Vagina (tissue), 2 donors: ENCODE results near the gene NOS3. TPM values are rescaled to one million over a fixed set of nuclear protein-coding genes. Genes with fewer than 3 reads are reported as not detected.

ENCODE experiments used
- DNase-seq, 2 donors: peaks; one replicate each; pipeline ENCODE4 v3.0.0-alpha.2; 2017; ENCODE audit errors: extremely low spot score in 2 of 2
- H3K27ac ChIP-seq: fragments of 200-600 bp; sonication (generic); one replicate; pipeline ENCODE4 v1.5.1; 2019
- H3K27me3 ChIP-seq: fragments of 200-600 bp; sonication (generic); one replicate; pipeline ENCODE4 v1.5.1; 2019
- H3K36me3 ChIP-seq, 2 donors: fragments of 200-600 bp; sonication (generic); one replicate each; pipeline ENCODE4 v1.5.1; 2017 to 2019
- H3K4me1 ChIP-seq: fragments of 200-600 bp; sonication (generic); one replicate; pipeline ENCODE4 v1.5.1; 2019
- H3K4me3 ChIP-seq, 2 donors: fragments of 200-600 bp; sonication (generic); 1 replicate in 1 of 2; 2 replicates in 1 of 2; pipeline ENCODE4 v1.5.1; 2016 to 2019
- H3K9me3 ChIP-seq: fragments of 200-600 bp; sonication (generic); one replicate; pipeline ENCODE4 v1.5.1; 2019
- POLR2A ChIP-seq, 2 donors: fragments of 450-650 bp; IDR thresholded peaks; one replicate each; pipeline ENCODE4 v1.6.1; 2017; ENCODE audit warnings: antibody characterized with exemption in 2 of 2, mild to moderate bottlenecking in 2 of 2, moderate library complexity in 2 of 2
- POLR2AphosphoS5 ChIP-seq, 2 donors: sonication (generic); formaldehyde crosslinking; IDR thresholded peaks; one replicate each; pipeline ENCODE4 v1.9.0; 2017; ENCODE audit warnings: antibody characterized with exemption in 2 of 2, mild to moderate bottlenecking in 2 of 2, low read depth in 1 of 2; ENCODE audit not compliant: insufficient read depth in 1 of 2
- intact Hi-C: fragments of 100-400 bp; cut with DNase I; formaldehyde crosslinking; loops from one replicate; pipeline ENCODE4 v1.15.1; 2023
- total RNA-seq: library from RNA; depleted of rRNA; stranded (reverse); fragments of >200 nt; gene quantifications from one replicate; pipeline ENCODE4 v1.2.3, GENCODE V29; 2016
- TF ChIP-seq, protein P1 (sequence below), 3 experiments: fragments of 450-650 bp in 2 of 3; fragments of 200-600 bp in 1 of 3; sonication (generic) in 1 of 3; IDR thresholded peaks; one replicate each; pipeline ENCODE4 v1.5.1; 2017 to 2019; ENCODE audit warnings: antibody characterized with exemption in 3 of 3, mild to moderate bottlenecking in 2 of 3, moderate library complexity in 2 of 3

NOS3 gene
- total RNA-seq, 1 donor from 2014 or later, result 22.8 TPM

DNA sequence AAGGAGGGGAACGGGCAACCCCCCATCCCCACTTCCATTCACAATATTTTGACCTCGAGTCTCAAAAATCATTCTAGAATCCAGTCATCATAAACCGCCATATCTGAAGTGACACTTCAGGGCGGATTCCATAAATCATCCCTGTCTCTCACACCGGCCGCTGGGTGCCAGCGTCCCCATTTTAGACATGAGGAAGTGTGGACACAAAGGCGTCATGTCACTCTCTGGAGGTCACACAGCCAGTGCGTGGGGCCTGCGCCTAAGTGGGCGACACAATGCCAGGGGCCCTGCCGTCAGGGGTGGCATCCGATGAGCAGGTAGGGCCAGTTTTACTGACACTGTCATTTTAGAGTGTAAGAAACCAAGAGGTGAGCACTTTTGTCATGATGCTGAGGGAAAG lies 32.2 kb upstream of the NOS3 start:
- intact Hi-C loops, result no loop called here
- Histone ChIP-seq H3K9me3 (no peaks in the 10 kb centered on the region), H3K27me3 (no peaks in the 10 kb centered on the region), H3K4me1 (peaks cover 10% of the 10 kb centered on the region), H3K36me3 (no peaks in the 10 kb centered on the region), H3K27ac (no peak overlapping the region), H3K4me3 (no peak overlapping the region)
- DNase-seq, result no peak
- TF ChIP-seq, protein P1, sequence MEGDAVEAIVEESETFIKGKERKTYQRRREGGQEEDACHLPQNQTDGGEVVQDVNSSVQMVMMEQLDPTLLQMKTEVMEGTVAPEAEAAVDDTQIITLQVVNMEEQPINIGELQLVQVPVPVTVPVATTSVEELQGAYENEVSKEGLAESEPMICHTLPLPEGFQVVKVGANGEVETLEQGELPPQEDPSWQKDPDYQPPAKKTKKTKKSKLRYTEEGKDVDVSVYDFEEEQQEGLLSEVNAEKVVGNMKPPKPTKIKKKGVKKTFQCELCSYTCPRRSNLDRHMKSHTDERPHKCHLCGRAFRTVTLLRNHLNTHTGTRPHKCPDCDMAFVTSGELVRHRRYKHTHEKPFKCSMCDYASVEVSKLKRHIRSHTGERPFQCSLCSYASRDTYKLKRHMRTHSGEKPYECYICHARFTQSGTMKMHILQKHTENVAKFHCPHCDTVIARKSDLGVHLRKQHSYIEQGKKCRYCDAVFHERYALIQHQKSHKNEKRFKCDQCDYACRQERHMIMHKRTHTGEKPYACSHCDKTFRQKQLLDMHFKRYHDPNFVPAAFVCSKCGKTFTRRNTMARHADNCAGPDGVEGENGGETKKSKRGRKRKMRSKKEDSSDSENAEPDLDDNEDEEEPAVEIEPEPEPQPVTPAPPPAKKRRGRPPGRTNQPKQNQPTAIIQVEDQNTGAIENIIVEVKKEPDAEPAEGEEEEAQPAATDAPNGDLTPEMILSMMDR (IDR thresholded peaks at IDR 0.05), result no peak

DNA sequence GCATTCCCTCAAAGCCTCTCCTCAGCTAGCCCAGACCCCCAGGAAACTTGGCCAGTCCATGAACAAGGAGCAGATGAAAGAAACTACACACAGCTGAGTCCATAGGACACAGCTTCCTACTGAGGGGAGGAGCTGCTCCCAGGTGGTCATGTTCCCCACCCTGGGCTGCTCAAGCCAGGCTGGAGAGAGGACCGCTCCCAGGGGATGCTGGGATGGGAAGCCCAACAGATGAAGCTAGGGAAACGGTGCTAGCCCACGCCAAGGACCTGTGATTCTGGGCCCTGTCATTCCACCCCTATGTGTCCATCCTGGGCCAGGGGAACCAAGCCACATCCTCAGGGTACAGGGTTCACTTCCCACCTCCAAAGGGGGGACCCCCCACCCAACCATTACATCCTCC lies 31.7 kb upstream of the NOS3 start:
- DNase-seq, result no peak
- Histone ChIP-seq H3K36me3 (no peaks in the 10 kb centered on the region), H3K9me3 (no peaks in the 10 kb centered on the region), H3K27ac (no peak overlapping the region), H3K4me1 (peaks cover 10% of the 10 kb centered on the region), H3K27me3 (no peaks in the 10 kb centered on the region), H3K4me3 (no peak overlapping the region)
- intact Hi-C loops, result no loop called here
- TF ChIP-seq, protein P1 (IDR thresholded peaks at IDR 0.05), result no peak
- TF ChIP-seq POLR2A (IDR thresholded peaks at IDR 0.05), result no peak
- no peak for TF ChIP-seq POLR2AphosphoS5 (IDR thresholded peaks at IDR 0.05; ENCODE audit: insufficient read depth in 1 of 2, low read depth in 1 of 2)

DNA sequence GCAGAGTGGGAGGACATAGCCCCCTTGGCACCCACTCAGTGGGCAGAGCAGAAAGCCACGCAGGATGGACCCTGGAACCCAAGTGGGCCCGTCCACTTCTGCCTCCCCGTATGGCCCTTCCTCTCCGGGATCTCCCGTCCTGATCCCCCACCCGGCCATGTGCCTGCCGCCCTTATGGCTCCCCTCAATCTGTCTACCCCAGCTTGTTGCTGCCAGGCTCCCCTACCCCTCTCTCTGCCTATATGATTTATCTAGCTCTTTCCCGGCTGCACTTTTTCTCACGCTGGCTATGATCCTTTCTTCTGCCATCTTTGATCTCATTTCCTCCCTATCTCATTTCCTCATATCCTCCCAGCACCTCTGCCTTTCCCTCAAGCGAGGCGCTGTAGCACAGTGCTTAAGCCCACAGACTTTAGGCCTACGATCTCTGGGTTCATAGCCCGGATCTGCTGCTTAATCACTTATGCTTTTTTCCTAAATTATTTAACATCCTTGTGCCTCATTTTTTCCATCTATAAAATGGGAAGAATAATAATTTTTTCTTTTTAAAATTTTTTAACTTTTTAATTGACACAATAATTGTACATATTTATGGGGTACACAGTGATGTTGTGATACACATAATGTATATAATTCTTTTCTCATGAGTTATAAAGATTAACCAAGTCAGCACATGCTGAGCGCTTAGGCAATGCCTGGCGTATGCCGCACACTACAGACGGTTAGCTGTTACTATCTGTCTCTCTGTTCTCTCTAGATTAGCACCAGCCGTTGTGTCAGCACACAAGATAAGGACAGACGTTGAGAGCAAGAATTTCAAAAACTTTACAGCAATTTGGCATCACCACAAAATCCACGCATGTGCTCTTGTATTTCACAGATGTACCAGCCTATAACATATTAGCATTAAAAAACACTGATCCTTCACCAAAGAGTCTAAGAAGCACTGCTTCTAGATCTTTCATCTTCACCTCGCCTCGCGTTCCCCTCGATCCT lies 30.8 kb upstream of the NOS3 start:
- intact Hi-C loops, result no loop called here
- H3K4me3 ChIP-seq, result no peak overlapping the region
- DNase-seq, result no peak
- no peaks in the 10 kb centered on the region for H3K9me3 ChIP-seq
- H3K4me1 ChIP-seq, result peaks cover 10% of the 10 kb centered on the region
- no peak overlapping the region for H3K27ac ChIP-seq
- no peaks in the 10 kb centered on the region for H3K27me3 ChIP-seq
- H3K36me3 ChIP-seq, result no peaks in the 10 kb centered on the region
- TF ChIP-seq, protein P1 (IDR thresholded peaks at IDR 0.05), result no peak
- TF ChIP-seq POLR2A (IDR thresholded peaks at IDR 0.05) (no peak), POLR2AphosphoS5 (IDR thresholded peaks at IDR 0.05; ENCODE audit: insufficient read depth in 1 of 2, low read depth in 1 of 2) (no peak)

DNA sequence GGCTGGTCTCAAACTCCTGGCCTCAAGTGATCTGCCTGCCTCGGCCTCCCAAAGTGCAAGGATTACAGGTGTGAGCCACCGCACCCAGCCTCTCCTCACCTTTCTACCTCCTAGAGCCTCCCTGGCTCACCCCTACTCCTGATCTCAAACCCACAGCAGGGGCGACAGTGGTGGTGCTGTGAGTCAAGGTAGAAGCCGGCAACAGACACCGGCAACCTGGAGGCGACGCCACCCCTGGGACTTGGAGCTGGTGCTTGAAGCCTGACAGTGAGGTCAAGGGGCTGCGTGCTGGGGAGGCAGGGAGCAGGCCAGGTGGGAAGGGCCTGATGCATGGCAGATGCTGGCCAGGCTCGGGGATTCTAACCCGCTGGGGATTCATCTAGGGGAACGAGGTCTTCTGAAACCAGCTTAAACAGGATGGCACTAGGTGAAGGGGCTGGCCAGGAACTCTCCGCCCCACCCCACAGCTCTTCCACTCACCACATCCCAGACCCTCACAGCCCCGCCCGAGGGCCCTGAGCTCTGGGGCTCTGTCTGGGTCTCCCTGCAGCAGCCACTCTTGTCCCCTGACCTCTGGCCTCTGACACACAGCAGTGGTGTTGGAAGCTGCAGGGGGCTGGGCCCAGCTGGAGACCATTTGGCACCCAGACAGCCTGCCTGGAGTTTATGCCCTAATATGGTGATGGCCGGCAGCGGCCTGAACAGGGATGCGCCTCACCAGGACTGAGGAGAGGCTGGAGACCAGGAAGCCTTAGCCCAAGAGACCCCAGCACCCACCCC lies 29.1 kb upstream of the NOS3 start:
- no peaks in the 10 kb centered on the region for H3K9me3 ChIP-seq
- H3K36me3 ChIP-seq, result no peaks in the 10 kb centered on the region
- no peaks in the 10 kb centered on the region for H3K4me1 ChIP-seq
- H3K27ac ChIP-seq, result peak overlapping the region; percentile 13
- H3K4me3 ChIP-seq, result no peak overlapping the region
- no peak for TF ChIP-seq POLR2AphosphoS5 (IDR thresholded peaks at IDR 0.05; ENCODE audit: insufficient read depth in 1 of 2, low read depth in 1 of 2)
- DNase-seq, result no peak
- no peaks in the 10 kb centered on the region for H3K27me3 ChIP-seq
- intact Hi-C loops, result no loop called here

DNA sequence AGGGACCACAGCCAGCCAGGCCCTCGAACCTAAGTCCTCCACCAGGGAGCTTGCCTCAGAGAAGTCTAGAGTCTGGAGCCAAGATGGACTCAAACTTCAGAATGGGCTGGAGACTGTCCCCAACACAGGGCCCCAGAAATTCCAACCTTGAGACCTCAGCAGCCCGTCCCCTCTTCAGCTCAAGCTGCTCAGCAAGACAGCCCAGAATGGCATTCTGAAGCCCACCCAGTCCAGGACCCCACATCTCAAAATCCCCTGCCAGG lies 28.6 kb upstream of the NOS3 start:
- Histone ChIP-seq H3K4me1 (no peaks in the 10 kb centered on the region), H3K9me3 (no peaks in the 10 kb centered on the region), H3K27ac (peak overlapping the region; percentile 13), H3K4me3 (no peak overlapping the region), H3K27me3 (no peaks in the 10 kb centered on the region), H3K36me3 (no peaks in the 10 kb centered on the region)
- TF ChIP-seq, protein P1 (IDR thresholded peaks at IDR 0.05), result no peak
- TF ChIP-seq POLR2AphosphoS5 (IDR thresholded peaks at IDR 0.05; ENCODE audit: insufficient read depth in 1 of 2, low read depth in 1 of 2) (no peak), POLR2A (IDR thresholded peaks at IDR 0.05) (no peak)
- DNase-seq, result no peak
- intact Hi-C loops, result no loop called here
